Medulla oblongata (tissue), 1 donor: ENCODE data around the gene CSNK1D.

Source experiments
- DNase-seq: peaks from one replicate; pipeline ENCODE4 v3.0.0-alpha.2; 2015; ENCODE audit errors: extremely low spot score

The CSNK1D gene

DNA sequence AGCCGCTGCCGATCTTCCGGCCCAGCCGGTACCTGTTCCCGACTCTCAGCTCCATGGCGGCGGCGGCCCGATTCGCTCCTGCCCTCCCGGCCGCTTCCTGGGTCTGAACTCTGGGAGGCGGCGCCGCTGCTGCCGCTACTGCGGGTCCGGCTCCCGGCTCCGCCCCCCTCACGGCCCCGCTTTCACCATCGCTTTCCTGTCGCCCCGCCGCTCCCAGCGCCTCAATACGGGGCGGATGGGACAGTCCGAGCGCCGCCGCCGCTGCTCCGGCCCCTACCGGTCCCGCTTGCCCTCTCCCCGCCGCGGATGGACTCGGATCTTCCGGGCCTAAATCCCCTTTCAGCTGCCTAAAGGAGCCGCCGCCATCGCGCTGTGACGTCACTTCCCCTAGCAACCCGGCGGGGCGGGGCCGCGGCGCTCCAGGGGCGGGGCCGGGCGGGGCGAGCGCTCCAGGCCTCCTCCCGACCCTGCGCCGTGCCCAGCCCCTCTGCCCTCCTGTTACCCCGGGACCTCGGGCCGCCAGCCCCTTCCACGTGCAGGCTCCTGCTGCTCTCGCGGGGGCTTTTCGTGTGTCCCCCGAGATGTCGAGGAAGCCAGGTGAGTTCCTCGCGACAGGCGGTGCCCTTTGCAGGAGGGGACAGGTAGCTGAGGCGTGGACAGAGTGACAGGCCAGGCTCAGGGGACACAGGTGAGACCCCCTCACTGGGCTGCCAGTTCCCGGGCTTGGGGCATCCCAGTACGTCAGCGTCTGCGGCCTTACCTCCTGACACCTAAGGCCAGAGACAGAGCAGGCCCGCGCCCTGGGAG, at the start of gene CSNK1D:
CSNK1D (minus strand) TSS at position 374 of the 807 bp plus-strand sequence; CDS start at position 55, 319 bp downstream.
- DNase-seq: peak; percentile 90

DNA sequence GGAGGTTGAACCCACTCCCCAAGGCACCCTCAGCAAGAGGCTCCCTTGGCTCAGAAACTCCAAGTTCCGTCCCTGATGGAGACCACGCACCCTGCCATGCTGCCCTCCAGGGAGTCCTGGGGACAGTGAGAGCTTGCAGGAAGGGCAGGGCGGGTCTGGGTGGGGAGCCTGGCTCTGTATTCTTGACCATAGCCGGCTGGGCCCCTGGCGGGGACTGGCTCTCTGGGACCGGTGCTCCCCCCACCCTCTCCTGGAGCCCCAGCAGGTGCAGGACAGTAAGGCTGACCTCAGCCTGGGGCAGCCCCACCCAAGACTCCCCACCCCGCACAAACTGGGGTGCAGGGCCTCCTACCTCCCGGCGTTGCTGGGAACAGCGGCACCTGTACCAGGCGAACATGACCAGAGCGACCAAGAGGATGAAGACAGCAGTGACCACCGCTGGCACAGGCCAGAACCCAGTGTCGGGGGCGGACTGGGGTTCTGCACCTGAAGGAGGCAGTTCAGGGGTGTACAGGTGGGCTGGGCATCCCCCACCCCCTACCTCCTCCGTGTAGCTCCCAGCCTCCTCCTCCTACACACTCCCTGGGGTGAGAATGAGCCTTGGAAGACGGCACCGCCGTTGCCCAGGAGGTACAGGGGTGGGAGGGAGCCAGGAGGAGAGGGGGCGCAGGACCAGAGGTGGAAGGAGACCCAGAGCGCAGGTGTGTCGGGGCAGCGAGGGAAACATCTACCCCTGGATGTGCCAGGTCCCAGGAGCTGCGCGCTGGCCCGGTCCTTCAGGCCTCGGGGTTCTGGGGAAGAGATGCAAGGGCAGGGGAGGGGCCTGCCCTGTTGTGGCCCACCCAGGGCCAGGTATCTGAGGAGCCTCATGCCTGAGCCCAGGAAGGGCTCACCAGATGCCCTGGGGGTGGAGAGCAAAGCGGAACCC, 49.3 kb upstream of the CSNK1D start:
- DNase-seq: no peak

DNA sequence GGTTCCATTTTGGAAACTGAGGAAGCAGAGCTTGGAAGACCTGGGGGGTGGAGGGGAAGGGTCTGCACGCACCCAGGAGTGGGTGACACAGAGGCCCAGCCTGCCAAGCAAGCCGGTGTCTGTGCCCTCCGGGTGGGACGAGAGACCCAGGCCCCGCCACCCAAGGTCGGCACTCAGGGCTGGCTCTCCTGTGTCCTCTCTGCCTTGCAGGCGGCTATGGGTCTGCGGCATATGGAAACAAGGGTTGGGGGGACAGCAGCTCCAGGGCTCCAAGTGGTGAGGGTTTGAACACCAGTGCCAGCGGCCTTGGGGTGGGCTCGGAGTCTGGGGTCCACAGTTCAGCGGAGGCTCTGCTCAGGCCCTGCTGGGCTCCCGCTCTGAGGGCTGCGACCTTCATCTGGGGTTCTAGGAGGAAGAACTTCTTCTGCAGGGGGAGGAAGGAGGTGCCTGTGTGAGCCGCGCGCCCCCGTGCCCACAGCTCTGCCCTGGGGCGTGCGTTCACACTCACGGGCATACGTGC, 48.5 kb upstream of the CSNK1D start:
- DNase-seq: no peak

DNA sequence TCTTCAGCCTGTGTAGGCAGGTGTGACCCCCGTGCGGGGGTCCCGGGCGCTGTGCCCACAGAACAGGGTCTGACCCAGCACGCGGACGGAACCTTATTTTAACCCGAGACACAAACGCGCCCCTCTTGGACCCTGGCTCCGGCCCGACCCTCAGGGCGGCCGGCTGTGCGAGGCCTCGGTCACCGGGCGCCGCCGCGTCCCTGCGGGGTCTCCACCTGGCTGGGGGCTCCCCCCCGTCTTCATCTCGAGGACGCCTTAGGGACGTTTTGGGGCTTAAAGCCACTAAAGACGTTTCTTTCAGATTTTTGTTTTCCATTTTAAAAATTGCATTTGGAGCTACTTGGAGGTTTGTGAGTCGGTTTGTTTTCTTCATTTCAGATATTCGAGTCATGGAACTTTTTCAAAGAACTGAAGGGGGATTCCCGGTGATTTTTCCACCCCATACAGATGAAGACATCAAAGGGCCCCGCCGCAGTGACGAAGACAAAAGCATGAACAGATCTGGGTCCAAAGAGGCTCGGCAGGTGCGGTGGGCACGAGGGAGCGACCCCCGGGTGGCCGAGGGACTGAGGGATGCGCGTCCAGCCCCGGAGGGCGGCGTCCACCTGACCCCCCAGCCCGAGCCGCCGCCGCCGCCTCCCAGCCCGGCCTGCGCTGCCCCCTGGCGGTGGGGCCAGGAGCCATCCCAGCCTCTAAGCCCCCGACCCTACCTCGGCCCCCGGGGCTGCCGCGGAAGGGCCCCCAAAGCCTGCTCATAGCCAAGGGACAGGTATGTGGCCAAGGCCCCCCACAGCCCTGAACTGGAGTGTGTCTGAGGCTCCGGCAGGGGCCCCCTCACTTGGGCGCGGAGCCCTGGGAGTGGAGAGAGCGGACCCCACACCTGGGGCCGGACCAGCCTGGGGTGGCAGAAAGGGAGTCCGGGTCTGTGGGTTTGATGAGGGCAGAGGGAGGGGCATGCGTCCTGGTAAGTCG, 47.7 kb upstream of the CSNK1D start:
- DNase-seq: no peak

DNA sequence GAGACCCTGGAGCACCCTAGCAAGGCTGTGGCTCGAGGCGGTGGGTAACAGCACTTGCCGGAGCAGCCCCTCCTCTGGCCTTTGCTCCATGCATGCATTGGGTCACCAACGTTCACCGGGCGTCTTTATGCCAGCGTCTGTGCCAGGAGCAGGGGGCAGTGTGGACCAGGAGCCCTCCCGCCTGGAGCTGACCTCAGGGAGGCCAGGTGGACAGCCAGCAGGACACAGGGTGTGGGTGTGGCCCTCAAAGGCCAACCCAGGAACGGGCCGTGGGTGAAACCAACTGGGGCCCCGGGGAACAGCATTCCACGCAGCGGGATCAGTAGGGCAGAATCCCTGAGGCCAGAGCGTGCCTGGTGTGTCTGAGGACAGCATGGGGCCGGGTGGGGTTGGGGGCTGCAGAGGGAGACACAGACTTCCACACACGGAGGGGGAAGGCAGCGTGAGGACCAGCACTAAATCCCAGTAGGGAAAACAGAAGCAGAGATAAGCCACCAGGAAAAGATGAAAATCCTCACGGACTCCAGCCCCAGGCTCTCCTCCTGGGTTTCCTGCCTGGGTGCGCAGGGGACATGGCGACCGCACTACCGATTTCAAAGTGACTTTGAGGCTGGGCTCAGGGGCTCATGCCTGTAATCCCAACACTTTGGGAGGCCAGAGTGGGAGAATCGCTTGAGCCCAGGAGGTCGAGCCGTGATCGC, 46.8 kb upstream of the CSNK1D start:
- no peak for DNase-seq

DNA sequence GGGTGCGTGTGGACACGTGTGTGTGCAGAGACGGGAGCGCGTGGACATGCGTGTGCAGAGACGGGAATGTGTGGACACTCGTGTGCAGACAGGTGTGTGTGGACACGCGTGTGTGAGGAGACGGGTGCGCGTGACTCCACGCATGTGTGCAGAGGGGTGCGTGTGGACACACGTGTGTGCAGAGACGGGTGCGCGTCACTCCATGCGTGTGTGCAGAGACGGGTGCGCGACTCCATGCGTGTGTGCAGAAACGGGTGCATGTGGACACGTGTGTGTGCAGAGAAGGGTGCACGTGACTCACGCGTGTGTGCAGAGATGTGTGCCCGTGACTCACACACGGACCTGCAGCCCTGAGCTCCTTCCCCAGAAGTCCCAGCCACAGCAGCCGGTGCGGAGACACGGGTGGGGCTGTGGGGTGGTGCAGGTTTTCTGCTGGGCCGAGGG, 46.1 kb upstream of the CSNK1D start:
- no peak for DNase-seq

DNA sequence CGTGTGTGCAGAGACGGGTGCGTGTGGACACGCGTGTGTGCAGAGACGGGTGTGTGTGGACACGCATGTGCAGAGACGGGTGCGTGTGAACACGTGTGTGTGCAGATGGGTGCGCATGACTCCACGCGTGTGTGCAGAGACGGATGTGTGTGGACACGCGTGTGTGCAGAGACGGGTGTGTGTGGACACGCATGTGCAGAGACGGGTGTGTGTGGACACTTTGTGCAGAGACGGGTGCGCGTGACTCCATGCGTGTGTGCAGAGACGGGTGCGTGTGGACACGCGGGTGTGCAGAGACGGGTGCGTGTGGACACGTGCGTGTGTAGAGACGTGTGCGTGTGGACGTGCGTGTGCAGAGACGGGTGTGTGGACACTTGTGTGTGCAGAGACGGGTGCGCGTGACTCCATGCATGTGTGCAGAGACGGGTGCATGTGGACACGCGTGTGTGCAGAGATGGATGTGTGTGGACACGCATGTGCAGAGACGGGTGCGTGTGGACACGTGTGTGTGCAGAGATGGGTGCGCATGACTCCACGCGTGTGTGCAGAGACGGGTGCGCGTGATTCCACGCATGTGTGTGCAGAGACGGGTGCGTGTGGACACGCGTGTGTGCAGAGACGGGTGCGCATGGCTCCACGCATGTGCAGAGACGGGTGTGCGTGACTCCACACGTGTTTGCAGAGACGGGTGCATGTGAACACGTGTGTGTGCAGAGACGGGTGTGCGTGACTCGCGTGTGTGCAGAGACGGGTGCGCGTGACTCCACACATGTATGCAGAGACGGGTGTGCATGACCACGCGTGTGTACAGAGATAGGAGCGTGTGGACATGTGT, 45.5 kb upstream of the CSNK1D start:
- no peak for DNase-seq

DNA sequence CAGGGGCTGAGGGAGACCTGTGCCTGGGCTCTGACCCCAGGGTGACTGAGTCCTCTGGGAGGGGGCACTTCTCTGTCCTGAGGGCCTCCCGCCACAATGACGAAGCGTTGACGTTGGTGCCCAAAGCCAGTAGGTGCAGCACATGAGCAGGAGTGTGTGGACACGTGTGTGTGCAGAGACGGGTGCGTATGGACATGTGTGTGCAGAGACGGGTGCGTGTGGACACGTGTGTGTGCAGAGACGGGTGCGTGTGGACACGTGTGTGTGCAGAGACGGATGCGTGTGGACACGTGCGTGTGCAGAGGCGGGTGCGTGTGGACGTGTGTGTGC, 44.6 kb upstream of the CSNK1D start:
- no peak for DNase-seq

DNA sequence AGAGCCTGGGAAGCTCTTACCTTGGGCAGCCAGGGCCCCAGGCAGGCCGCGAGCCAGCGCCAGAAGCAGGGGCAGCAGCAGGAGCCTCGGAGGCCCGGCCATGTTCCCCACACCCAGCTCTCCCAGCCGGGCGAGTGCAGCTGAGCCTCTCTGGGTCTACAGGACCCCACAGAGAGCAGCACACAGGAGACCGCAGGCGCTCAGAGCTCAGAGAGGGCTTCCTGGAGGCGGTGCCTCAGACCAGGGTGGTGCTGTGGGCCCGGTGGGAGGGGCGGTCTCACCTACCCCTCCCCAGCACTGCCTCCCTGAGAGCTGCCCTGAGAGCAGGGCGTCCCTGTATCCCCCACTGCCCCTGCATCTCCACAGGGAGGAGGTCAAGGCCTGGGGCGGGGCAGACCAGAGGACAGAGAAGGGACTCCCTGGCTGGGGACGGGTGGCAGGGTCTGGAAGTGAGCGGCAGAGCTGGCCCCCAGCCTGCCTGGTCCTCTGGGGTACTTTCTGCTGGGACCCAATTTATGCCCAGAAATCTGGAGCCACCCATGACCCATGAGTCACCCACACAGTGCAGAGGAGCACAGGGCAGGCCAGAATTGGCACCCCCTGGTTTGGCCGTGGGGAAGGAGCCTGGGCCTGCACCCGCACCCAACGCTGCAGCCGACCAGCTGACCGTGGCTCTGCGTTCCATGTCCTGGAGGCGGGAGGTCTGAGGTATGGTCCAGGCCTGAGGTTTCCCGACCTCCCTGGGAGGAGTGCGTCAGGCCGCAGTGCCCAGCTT, 44.1 kb upstream of the CSNK1D start, which contains the start of gene CD7:
CD7 (minus strand) TSS at position 215 of the 775 bp plus-strand sequence; CDS start at position 102, 113 bp downstream.
- no peak for DNase-seq

DNA sequence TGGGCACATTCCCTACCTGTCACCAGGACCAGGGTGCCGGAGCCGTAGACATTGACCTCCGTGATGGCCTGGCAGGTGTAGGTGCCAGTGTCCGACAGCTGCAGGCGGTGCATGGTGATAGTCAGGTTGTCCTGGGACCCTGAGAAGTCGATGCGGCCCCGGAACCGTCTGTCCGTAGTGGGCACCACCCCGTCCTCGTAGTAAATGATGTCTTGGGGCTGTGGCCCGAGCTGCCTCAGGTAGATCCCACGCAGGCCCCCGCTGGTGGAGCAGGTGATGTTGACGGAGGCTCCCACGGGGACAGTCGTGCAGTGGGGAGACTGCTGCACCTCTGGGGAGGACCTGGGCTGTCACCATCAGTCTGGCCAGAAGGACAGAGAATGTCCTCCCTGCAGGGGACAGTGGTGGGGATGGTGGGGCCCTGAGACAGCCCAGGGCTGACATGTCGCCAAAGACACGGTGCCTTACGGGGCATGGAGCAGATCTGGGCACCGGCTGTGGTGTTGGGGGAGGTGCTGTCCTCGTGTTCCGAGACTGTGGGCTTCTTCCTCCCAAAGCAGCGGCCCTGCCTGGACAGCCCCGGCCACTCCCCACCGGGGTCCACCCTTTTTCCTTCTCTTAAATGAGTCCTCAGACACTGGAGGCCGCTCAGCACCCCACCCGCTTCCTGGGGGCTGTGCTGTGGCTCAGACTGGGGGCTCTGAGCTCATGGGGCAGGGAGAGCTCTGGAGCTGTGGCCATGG, 43.3 kb upstream of the CSNK1D start:
- DNase-seq: no peak

DNA sequence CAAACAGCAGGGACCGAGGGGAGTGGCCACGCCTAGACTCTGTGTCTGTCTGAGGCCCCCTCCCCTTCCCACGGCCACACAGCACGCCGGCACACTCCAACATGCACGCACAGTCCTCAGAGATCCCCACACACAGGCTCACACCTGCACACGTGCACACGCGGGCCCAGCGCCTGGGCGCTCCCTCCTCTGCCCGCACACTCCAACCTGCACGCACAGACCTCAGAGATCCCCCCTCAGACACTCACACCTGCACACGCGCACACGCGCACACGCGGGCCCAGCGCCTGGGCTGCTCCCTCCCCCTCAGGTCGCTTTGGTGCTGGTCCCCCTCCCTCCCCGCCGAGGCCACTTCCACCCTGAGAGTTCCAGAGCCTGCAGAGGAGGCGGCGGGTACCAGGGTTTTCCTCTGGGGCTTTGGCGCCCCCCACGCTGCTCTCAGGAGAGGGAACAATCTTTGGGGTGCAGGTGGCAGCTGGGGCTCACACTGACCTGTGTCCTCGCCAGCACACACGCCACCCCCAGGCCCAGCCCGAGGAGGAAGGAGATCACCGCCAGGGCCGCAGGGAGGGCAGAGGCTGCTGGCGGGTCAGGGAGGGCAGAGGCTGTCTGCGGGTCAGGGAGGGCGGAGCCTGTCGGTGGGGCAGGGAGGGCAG, 42.3 kb upstream of the CSNK1D start:
- no peak for DNase-seq

DNA sequence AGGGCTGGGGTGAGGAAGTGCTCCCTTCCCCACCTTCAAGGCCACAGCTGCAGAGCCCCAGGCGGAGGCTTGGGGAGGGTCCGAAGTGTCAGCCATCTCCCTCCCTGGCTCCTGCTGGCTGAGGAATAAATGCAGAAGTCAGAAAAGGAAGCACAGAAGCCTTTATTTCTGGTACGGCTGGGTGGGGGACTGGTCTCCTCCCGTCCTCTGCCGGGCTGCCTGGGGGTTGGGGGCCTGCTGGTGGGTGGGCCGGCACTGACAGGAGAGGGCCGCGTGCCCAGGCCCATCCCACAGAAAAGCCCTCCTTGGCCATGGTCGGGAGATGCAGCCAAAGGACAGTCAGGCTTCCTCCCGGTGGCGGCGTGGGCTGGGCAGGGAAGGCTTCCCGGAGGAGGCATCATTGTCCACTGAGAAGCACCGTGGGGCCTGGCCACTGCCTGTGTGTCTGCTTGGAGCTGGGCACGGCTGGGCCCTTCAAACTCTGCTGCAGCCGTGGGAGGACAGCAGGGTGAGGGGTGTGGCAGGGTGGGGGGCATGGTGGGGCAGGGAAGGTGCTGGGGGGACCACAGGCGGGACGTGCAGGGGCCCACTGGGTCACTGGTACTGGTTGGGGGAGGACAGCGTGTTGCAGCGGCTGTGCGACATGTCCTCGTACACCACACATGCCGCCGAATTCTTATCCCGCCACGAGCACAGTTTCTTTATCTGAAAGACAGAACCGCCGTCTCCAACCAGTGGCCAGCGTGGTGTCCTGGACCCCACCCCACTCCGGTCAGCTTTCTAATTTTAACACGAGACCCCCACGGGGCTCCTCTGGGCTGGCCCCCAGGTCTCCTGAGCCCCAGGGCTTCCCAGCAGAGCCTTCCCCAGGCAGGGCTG, 41.5 kb upstream of the CSNK1D start:
- DNase-seq: no peak

DNA sequence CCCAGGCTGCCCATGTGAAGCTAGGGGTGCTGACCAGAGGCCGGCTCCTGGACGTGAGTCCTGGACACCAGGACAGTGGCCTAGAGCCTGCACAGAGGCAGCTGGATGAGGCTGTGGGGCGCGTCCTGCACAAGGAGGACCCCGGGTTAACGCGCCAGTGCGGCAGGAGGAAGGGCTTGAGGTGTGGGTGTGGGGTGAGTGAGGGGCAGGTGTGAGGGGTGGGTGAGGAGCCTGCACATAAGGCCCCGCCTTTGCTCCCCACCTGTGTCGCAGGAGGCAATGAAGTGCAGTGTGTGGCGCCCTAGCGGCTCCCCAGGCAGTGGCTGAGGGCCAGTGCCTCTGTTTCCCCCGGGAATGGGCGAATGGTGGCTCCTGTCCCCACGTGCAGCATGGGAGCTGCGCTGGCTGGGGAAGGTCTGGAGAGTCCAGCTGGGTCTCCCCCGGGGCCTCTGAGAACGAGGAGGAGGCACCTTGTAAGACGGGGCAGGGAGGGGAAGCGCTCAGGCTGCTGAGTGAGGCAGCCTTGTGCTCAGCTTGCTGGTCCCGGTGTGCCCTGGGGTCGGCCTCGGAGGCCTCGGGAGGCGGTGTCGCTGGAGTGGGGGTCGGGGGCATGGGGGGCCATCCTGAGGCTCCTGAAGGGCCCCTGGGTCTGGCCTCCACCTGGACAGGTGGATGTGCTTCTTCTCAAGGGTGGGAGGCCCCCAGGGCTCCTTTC, 40.7 kb upstream of the CSNK1D start:
- DNase-seq: no peak

DNA sequence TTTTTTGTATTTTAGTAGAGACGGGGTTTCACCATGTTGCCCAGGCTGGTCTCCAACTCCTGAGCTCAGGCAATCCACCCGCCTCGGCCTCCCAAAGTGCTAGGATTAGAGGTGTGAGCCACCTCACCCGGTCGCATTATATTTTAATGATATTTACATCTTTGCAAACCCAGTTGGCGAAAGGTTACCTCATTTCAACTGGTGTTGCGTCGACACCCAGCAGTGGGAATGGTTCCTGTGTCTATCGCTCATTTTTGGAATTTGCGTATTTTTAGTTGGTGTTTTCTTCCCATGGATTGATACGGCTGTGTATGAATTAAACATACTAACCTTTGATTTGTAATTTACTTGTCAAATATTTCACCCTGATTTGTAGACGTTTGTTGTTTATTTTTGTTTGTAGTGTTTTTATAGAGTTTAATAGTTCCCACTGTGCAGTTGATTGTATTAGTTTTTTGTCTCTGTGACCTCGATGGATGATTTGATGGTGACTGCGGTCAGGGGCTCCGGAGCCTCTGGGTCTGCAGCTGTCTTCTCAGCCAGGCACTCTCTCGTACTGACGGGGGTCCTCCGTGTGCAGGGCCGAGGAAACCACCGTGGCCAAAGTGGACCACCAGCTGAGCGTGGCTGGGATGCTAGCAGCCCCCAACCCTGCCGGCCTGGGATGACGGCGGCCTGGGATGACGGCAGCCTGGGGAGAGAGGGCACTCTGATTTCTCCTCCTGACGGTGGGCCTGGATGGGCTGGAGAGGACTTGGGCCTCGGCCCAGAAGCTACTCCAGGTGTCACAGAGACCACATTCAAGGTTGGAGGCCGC, 39.9 kb upstream of the CSNK1D start:
- DNase-seq: no peak

DNA sequence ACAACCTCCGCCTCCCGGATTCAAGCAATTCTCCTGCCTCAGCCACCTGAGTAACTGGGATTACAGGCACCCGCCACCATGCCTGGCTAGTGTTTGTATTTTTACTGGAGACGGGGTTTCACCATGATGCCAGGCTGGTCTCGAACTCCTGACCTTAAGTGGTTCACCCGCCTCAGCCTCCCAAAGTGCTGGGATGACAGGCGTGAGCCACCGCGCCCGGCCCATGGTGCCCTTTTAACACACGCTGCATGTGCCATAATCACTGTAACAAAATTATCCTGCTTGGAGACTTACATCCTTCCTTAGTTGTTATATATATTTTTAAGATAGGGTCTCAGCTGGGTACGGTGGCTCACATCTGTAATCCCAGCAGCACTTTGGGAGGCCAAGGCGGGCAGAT, 38.5 kb upstream of the CSNK1D start:
- no peak for DNase-seq
